NCI-H2107 treated with DMSO at 0.1 percent for 48 hours (cell line): ENCODE results near the gene PNRC2.
"Not testable (repeated sequence)": the region's sequence is repeated elsewhere in the genome, so short reads cannot be mapped to it uniquely, and the experiment has no call there.

Experiments used
- DNase-seq: peaks from one replicate; lab custom pipeline; 2025; ENCODE audit not compliant: unreplicated experiment; lab: John Stamatoyannopoulos, UW

PNRC2 gene

DNA sequence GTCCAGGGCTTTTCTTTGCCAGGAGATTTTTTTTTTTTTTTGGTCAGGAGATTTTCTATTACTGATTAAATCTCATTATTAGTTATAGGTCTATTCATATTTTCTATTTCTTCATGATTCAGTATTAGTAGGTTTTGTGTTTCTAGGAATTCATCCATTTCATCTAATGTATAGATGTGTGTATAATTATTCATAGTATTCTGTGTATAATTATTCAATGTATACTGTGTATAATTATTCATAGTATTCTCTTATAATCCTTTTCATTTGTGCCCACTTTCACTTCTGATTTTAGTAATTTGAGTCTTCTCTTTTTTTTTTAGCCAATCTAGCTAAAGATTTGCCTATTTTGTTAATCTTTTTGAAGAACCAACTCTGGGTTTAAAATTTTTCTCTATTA, 12.3 kb upstream of the PNRC2 start:
- DNase-seq, result no peak

DNA sequence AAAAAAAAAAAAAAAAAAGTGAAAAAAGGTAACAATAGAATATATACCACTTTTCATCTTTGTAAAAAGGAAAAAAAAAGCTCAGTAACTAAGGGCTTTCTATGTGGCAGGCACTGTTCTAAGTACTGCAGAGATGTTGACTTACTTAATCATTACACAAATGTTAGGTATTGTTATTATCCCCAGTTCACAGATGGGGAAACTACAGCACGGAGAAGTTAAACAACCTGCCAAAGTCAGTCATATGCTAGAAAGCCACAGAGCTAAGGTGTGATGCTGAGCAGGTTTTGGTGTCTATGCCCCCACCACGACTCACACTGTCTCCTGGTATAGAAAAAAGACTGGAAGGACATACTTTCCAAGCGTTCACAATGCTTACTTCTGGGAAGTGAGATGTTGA, 6.6 kb upstream of the PNRC2 start:
- DNase-seq, result no peak

DNA sequence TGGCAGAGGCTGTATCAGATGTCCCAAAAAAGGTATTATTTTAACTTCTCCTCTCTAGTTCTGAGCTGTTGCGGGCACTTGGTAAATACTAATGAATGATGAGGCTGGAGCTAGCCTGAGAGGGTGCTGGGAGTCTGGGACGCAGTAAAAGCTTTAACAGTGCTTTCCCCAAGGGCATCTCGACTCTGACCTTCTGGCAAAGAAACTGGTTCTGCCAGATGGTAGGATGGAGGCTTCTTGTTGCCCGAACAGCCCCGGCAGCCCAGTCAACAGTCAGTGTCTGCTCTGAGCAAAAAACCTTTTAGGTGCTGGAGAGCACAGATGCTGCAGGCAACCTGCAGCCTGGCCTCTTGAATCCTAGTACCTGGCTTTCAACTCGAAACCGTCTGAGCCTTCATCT, 2.5 kb upstream of the PNRC2 start:
- DNase-seq, result no peak

DNA sequence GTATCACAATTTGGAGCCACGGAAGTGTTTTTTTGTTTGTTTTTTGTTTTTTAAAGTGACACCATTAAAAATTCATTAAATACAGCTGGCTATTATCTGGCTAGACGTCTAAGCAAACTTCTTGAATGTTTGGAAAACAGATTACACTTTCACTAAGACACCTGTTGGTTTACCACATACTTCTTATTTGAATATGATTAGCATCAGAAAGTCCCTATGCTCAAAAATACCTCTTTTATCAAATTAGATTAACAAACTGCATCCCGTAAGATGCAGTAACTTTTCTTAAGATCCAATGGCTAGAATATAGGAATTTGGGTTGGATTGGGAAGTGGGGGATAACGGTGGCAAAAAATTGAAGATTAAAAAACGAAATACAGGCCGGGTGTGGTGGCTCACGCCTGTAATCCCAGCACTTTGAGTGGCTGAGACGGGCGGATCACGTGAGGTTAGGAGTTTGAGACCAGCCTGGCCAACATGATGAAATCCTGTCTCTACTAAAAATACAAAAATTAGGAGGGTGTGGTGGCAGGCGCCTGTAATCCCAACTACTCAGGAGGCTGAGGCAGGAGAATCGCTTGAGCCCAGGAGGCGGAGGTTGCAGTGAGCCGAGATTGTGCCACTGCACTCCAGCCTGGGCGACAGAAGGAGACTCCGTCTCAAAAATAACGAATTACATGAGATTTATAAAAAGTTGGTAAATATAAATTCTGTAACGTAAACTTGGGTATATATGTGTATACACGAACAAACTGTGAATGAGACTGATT, 1.4 kb upstream of the PNRC2 start:
- DNase-seq, result not testable (repeated sequence)

DNA sequence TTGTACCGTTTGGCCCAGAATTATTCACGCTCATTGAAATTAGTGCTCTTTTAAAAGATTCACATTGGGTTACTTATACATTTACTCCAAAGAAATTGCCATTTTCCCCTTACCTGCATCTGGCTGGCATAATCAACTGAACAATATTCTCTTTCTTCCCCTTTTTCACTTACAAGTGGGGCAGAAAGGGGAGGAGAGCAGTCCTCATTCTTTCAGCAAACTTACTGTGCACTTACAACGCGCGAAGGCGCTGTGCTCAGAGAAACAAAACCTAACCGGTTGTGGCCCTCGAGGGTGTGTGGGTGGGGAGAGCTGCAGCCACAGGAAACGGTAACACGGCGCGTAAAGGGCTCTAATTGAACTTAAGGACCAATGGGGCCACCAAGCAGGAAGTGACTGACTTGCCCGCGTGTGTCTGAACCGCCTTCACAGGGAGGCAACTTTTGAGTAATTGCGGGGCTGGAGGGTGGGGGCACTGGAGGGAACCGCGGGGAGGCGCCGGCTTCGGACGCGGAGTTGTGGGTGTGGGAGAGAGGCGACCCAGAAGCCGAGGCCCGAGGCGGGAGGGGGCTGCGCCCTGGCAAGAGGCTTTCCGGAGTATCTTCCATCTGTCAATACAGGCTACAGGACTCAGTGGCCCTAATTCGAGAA, 693 bp upstream of the PNRC2 start:
- DNase-seq, result peak; percentile 94

DNA sequence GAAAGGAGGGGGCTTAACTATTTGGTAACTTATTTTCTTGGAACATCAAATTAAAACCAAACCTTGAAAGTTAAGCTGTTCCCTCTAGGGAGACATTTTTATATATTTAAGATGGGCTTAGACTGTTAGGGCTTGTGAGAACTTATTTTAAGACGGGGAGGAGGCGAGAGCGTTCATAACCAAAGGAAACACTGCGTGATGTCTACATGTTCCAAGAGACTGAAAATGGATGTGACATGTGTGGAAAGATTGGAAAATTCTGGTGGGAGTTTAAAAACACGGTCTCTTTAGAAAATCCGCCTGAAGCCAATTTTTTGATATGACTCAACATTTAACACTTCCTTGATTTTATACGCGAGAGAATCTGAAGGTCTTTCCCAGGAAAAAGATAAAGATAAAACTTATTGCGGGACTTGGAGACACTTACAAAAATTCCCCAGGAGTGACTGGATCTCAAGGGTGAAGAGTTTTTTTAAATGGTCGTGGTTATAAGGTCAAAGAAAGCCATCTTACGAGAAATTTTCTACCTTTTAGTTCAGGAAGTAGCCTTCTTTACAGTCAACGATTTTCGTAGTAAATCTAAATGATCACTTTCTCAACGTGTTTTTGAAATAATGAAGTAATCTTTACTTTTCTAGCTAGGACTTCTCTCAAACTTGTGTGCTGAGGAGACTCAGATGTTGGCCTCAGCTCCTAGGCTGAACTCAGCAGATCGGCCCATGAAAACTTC, 828 bp downstream of the PNRC2 start:
- DNase-seq, result no peak

DNA sequence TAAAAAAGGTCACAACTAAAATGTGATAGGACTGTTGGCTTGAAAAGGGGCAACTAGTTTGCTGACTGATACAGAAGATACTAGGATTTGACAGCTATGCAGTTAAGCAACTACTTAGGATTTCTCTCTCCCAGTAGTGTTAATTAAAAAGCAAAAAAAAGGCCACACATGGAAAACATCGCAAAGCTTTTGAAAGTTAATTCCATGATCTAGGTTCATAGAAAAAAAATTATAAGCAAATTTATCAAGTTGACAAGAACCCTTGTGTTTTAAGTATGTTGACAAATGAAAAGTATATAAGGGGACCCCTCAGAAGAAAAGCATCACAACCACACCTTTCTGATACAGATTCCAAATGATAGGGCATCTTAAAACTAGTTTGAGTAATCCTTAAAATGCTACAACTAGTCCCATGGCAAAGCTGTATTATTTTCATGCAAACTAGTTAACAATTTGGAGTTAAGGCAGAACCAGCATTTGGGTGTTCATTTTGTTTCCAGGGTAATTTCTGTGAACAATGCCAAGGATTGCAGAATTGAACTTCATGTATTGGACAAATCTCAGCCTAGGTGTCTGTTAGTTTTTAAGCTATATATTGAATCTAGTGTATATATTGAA, 4.1 kb downstream of the PNRC2 start:
- no peak for DNase-seq

DNA sequence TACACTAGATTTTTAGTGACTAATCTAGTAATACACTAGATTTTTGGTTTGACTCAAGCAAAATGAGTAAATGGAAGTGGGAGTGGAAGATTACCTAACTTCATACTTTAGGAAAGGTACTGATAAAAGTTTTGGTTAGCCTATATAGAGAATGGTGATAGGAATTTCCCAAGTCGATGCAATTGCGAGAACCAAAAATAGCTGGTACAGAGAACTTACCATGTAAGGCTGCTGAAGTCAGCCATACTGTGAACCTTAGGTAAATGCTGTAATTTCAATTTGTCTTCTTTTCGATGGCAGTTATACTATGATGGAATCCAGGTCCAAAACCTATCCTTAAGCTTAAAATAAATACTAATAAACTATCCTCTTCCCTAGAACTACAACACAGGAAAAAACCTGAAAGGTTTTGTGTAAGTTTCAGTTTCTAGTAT, 4.6 kb downstream of the PNRC2 start:
- no peak for DNase-seq

DNA sequence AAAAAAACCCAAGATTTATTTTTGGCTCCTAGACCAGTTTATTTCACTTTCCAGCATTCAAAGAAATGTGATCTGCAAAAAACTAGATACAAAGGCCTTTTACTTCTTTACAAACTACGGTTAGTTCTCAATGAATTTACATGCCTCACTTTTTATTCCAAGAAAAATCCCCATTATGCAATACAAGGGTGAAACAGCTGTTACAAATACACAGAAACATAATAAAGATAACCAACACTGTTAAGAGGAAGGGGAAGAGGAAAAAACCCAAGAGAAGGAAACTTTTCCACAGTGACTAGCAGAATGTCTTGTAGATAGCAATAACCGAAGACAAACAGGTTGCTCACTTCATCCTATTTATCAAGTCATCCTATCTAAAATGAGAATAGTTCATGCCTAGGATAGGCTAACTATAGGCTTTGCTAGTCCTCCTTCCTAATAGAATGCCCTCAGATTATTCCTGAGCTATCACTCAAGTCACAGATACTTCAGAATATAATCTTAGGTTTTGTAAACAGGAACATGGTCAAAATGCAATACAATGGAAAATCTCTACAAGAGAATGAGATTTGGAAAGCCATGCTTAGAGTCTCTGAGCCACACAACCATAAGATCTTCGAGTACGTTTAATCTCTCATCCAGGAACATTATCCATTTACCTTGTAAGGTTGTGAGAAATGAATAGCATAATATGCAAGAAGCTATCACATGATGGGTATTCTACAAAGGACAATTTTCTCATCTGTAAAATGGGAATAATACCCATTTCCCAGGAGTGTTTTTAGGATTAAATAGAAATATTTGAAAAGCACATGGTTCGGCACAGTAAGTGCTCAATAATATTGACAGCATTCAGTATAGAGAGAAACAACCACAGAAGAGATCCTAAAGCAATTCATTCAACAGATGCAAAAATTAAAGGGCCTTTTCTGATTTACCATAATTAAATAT, 5.4 kb downstream of the PNRC2 start:
- DNase-seq, result no peak

DNA sequence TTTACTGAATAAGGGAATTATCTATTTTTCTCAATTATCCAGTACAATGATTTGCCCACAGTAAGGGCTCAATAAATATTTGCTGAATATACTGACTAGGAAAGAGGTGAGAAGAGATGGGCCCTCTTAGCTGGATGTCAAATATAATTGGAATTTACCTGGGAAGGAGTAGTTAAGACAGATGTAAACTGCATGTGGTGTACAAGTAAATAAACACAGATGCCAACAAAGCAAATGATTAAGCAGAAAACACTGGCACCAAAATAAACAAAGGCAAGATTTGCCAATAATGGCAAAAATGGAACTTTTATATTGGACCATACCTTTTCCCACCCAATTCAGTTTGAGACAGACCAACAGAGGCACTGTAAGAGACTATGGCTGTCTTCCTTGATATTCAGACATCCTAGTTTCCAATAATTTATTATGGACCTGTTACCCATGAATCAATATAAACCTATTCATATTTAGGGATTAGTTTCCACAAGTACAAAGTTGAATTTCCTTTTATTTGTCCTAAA, 7.4 kb downstream of the PNRC2 start:
- DNase-seq, result no peak

DNA sequence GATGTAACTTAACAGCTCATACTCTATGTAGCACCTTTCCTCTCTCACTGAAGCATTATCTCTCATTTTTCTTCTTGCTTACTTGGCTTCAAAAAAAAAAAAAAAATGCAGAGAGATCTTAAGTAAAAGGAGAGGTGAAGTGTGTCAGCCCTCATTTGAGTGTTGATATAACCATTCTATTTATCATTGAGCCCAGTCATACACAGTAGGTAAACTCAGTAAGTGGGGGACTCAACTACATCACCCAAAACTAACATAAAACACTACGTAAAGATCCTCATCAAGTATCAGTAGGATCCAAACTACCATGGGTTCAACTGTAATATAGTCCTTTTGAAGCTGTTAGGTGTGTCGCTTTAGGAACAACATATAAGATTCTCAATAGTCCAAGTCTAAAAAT, 8.2 kb downstream of the PNRC2 start:
- no peak for DNase-seq

DNA sequence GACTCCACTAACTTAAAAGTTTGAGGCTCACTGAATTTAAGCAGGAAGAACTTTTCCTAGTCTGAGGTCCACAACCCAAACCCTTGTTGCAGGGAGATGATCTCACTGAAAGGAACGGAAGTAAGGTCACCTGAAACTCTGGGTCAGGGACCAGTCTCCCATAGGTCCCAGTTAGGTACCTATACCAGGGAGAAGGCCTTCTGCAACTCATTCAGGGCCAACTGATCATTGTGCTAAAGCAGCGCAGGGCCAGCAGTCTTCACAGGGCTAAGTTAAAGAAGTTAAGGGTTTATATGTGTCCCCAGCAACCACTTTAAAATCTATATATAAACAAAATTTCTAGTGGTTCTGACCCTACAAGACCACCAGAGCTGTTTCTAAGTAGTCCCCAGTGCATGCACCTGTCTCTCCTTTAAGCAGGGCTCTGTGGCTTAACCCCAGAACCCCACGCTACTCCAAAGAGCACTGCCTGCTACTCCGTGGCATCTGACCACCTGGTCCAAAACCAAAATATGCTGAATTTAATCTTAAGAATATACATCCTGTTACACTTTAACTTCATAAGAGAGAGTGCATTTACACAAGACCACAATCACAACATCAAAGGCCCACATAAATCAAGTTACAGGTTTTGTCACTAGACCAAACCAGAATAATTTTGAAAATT, 17.7 kb downstream of the PNRC2 start:
- no peak for DNase-seq

DNA sequence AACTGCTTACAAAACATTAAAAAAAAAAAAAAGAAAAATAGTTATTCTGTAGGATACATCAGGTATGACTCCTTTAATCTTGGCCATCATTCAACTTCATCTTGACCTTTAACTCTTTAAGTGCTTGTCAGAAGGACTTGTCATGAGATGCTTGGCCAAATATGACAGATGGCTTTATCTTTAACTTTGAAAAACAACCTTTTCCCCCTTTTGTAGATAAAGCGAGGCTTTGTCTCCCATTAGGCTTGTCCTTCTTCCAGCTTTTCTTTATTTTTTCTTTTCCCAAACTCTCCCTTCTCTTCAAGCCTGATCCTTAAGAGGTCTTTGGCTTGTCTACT, 18.2 kb downstream of the PNRC2 start:
- DNase-seq, result no peak

DNA sequence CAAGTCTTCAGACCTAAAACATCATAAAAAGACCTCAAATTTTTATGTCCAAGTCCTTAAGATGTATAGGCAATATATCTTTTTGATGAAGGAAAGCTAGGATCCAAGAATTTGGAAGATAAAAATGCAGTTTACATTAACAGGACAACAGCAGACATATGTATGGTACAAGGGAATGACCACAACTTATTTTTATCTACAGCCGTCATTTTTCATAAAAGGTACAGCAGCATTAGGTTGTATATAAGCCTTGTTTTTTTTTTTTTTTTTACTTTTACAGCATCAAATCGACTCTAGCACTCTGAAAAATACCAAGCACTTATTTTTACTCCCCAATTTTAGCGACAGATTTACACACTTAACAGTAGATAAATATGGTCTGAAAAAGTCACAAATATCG, 19.2 kb downstream of the PNRC2 start:
- DNase-seq, result no peak

DNA sequence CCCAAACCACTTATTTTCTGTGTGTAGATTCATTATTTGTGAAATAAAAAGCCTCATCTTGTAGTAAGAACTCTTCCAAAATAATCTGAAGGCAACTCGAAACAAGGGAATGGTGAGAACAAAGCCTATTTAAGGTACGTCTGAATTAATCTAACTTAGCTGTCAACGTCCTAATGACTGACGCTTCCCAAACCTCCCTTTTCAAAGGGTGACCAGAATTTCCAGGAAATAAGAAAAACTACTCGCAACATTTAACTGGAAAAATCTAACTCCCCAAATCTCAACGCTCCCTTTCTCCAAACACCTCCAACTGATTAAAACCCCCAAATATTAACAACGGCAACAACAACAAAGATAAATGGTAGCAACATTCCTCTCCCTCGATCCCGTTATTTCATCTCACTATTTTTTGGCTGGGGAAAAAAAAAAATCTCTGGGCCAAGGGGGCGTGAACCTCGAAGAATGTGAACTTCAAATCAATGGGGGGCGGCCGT, 19.8 kb downstream of the PNRC2 start:
- no peak for DNase-seq

DNA sequence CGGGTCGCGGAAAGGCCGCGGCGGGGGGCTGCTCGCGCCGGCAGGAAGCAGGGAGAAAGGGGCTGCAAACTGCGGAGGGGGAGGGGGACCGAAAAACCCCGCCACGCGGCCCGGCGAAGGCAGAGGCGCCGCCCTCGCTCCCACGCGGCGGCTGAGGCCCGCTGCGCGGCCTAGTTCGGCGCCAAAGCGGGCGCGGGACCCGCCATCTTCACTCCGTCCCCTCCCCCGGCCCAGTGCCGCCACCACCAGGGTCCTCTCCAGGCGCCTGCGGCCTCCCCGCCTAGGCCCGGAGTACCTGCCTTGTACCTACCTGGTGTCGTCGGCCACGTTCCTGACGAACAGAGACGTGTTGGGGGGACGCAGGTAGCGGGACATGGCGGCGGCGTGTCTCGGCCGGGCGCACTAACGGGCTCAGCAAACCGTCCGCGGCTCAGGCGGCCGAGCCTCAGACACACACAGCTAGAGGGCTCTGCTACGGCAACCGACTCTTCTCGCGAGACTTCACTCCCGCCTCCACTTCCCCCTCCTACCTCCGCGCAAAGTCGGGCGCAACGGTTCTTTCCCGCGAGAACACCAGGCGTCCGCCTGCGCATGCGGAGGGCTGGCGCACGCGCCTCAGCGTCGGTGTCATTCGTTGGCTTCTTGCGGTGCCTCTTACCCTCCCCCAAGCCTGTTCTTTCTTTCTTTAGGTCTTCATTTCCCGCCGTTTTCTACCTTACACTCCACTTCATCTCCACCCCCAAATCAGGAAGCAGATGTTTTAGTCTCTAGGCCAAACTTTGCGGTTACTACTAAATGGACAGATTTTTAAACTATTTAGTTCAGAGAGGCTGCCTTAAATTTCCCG, 20.5 kb downstream of the PNRC2 start, which contains the start of gene SRSF10:
SRSF10 (minus strand) TSS at position 447 of the 847 bp plus-strand sequence; CDS start at position 375, 72 bp downstream.
- peak; percentile 100 for DNase-seq

DNA sequence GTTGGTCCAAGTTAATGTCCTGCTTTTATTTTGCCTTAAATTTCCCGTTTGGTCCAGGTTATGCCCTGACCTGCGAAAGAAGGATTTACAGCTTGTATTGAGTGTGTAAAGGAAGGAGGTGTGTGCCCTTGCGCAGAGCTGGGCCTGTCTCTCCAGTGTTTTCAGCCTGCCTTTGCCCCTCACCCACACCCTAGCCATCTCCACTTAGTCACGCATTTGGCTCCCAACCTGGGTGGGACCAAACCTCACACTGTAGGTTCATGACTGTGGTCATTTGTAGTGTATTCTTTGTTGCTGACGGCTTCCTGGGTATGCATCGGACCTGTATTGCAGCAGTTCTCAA, 21.1 kb downstream of the PNRC2 start:
- peak; percentile 88 for DNase-seq

DNA sequence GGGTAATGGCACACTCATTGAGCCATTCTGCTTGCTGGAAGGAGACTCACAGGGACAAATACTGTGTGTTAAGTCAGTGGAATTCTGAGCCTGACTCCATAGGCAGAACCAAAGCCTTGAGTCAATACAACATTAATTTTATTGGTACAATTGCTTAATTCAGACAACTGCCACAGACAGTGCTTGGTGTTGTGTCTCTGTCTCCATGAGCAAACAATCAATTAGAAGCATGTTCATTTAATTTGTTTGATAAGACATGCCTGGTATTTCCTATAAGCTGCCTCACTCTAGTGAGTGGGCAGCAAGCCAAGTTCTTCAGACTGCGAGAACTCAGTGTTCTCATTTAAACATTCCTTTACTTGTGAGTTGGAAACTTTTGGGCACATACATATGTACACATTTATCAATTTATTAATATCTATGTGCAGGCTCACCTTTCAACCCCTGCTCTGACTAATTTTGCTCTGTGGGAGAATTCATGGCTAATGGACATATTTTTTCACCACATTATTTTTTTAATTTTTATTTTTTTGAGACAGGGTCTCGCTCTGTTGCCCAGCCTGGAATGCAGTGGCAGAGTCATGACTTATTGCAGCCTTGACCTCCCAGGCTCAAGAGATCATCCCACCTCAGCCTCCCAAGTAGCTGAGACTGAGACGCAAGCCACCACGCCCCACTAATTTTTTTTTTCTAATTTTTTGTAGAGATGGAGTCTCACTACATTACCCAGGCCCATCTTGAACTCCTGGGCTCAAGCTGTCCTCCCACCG, 25.0 kb downstream of the PNRC2 start:
- DNase-seq, result no peak
